Panc1 (cell line): Measurements from ENCODE around the gene MAB21L3. TPM values are rescaled to one million over a fixed set of nuclear protein-coding genes. Genes with fewer than 3 reads are reported as not detected.

Source experiments
- ATAC-seq: fragments of 200-7000 bp; cut with Tn5 transposase; 2 replicates; pipeline ENCODE4 v1.9.1; 2020; ENCODE audit warnings: mild to moderate bottlenecking, moderate library complexity
- BruUV-seq: library from RNA; stranded (reverse); fragments of 400-500 nt; replicated peaks from 2 replicates; lab custom pipeline; 2021; lab: Mats Ljungman, UMichigan
- CTCF ChIA-PET: fragments of 300-600 bp; sonication (Branson Sonifier 250); formaldehyde crosslinking; loops from one replicate; lab custom pipeline; 2022; ENCODE audit warnings: antibody characterized with exemption; lab: Charles Lee
- POLR2A ChIA-PET: fragments of 300-600 bp; sonication (Branson Sonifier 250); formaldehyde crosslinking; loops from one replicate; lab custom pipeline; 2022; ENCODE audit warnings: antibody characterized with exemption; lab: Charles Lee
- DNase-seq: peaks from one replicate; pipeline ENCODE4 v3.0.0-alpha.2; 2010; ENCODE audit warnings: low read depth, low spot score
- H3K27ac ChIP-seq: 2 replicates; pipeline ENCODE4 v1.5.1; 2011; ENCODE audit warnings: mild to moderate bottlenecking, low read length, inconsistent platforms
- H3K27me3 ChIP-seq: fragments of 200-500 bp; sonication (Bioruptor generic); 2 replicates; pipeline ENCODE4 v1.6.0; 2014; ENCODE audit warnings: low read length, inconsistent platforms; ENCODE audit not compliant: control insufficient read depth, insufficient read depth
- H3K36me3 ChIP-seq: fragments of 200-500 bp; sonication (Bioruptor generic); 2 replicates; pipeline ENCODE4 v1.5.1; 2014; ENCODE audit warnings: inconsistent platforms, mild to moderate bottlenecking, low read length, moderate library complexity; ENCODE audit not compliant: control insufficient read depth, insufficient read depth
- H3K4me1 ChIP-seq: 2 replicates; pipeline ENCODE4 v1.5.1; 2011; ENCODE audit warnings: inconsistent platforms, mild to moderate bottlenecking, low read length, moderate library complexity; ENCODE audit not compliant: control insufficient read depth, insufficient read depth
- H3K4me3 ChIP-seq, 2 experiments: 2 replicates each; pipeline ENCODE4 v1.5.1; 2011 to 2012; ENCODE audit warnings: low read depth in 2 of 2, low read length in 2 of 2, mild to moderate bottlenecking in 2 of 2, inconsistent platforms in 1 of 2, moderate library complexity in 1 of 2
- H3K9me3 ChIP-seq: fragments of 200-500 bp; sonication (Bioruptor generic); 2 replicates; pipeline ENCODE4 v1.5.1; 2014; ENCODE audit warnings: low read depth, mild to moderate bottlenecking, inconsistent platforms, low read length, moderate library complexity; ENCODE audit not compliant: control insufficient read depth, insufficient read depth
- CTCF ChIP-seq: fragments of 450-650 bp; IDR thresholded peaks from 2 replicates; pipeline ENCODE4 v1.5.1; 2017; ENCODE audit warnings: mild to moderate bottlenecking
- POLR2AphosphoS5 ChIP-seq: IDR thresholded peaks from 2 replicates; pipeline ENCODE4 v1.6.1; 2012; ENCODE audit warnings: mild to moderate bottlenecking, low read depth, low read length, moderate library complexity
- REST ChIP-seq, 2 experiments: IDR thresholded peaks; 2 replicates each; pipeline ENCODE4 v1.6.1; 2011 to 2012; ENCODE audit warnings: low read depth in 2 of 2, control low read depth in 1 of 2, low read length in 1 of 2, mild to moderate bottlenecking in 1 of 2, moderate library complexity in 1 of 2; ENCODE audit not compliant: insufficient read depth in 1 of 2
- SIN3A ChIP-seq: IDR thresholded peaks from 2 replicates; pipeline ENCODE4 v1.6.1; 2012; ENCODE audit warnings: low read depth, mild to moderate bottlenecking, low read length, moderate library complexity, borderline replicate concordance; ENCODE audit not compliant: insufficient read depth
- TCF7L2 ChIP-seq: IDR thresholded peaks from 2 replicates; pipeline ENCODE4 v1.6.1; 2011; ENCODE audit warnings: mild to moderate bottlenecking, low read depth, low read length, inconsistent platforms
- in situ Hi-C: cut with HindIII; loops from 2 replicates; pipeline ENCODE4 v1.10.0; 2016; ENCODE audit warnings: low sequenced_read_pairs, low pct_unique_long_range_greater_than_20kb
- intact Hi-C: fragments of 100-400 bp; cut with micrococcal nuclease; formaldehyde crosslinking; loops from one replicate; pipeline ENCODE4 v1.10.0; 2022; ENCODE audit not compliant: unreplicated experiment
- total RNA-seq: library from RNA; stranded (reverse); gene quantifications from one replicate; pipeline ENCODE4 v1.2.1, GENCODE V29; 2021; ENCODE audit not compliant: unreplicated experiment

The MAB21L3 gene
- total RNA-seq, 1 experiment from 2014 or later, result not detected

- no peak overlapping the region for H3K4me3 ChIP-seq
- no peaks in the 10 kb centered on the region for H3K27me3 ChIP-seq
- intact Hi-C loops, result no loop called here
- H3K4me1 ChIP-seq, result no peaks in the 10 kb centered on the region
- no peak for DNase-seq
- ChIA-PET CTCF (no interaction called here), POLR2A (no interaction called here)
- no TSS peak for BruUV-seq
- no peak for ATAC-seq
- H3K9me3 ChIP-seq, result no peaks in the 10 kb centered on the region
- no peak overlapping the region for H3K27ac ChIP-seq
- no peaks in the 10 kb centered on the region for H3K36me3 ChIP-seq
- in situ Hi-C loops, result no loop called here
- TF ChIP-seq SIN3A (no peak), CTCF (no peak), REST (IDR thresholded peaks at IDR 0.05; ENCODE audit: insufficient read depth in 1 of 2, low read depth in 2 of 2, low read length in 1 of 2) (no peak), POLR2AphosphoS5 (no peak), TCF7L2 (no peak)
Observed at GRCh38 chr1:116096013-116096618, 15.1 kb upstream of the MAB21L3 start.

GRCh38 chr1:116097626-116098025, 13.6 kb upstream of the MAB21L3 start:
- DNase-seq (no peak), ATAC-seq (no peak)
- in situ Hi-C loops (no loop called here), intact Hi-C loops (no loop called here)
- ChIA-PET POLR2A (no interaction called here), CTCF (no interaction called here)
- Histone ChIP-seq H3K4me3 (no peak overlapping the region), H3K36me3 (no peaks in the 10 kb centered on the region), H3K27ac (no peak overlapping the region), H3K9me3 (no peaks in the 10 kb centered on the region), H3K27me3 (no peaks in the 10 kb centered on the region), H3K4me1 (no peaks in the 10 kb centered on the region)
- TF ChIP-seq TCF7L2, result no peak
- no peak for TF ChIP-seq SIN3A
- TF ChIP-seq REST (IDR thresholded peaks at IDR 0.05; ENCODE audit: insufficient read depth in 1 of 2, low read depth in 2 of 2, low read length in 1 of 2), result no peak
- no peak for TF ChIP-seq POLR2AphosphoS5
- TF ChIP-seq CTCF, result no peak
- no TSS peak for BruUV-seq
